Amniotic stem cell (primary cell): ENCODE results near the gene LRRC3C.

Source experiments
- DNase-seq: peaks from one replicate; lab custom pipeline; 2025; lab: John Stamatoyannopoulos, UW

Gene LRRC3C

GRCh38 chr17:39975801-39976200, 48.3 kb downstream of the LRRC3C start:
- DNase-seq, result no peak

- DNase-seq, result peak; percentile 74
These were observed 51.6 kb downstream of the LRRC3C start for GRCh38 chr17:39979016-39979670.

GRCh38 chr17:39979893-39980350, 52.4 kb downstream of the LRRC3C start:
- DNase-seq, result no peak

- DNase-seq, result peak; percentile 99
These were observed 53.0 kb downstream of the LRRC3C start, which contains the start of gene PSMD3 for GRCh38 chr17:39980351-39981206. Gene PSMD3 (plus strand): TSS chr17:39980807. CDS start chr17:39980971, 164 bp downstream.

- DNase-seq, result no peak
These were observed 53.7 kb downstream of the LRRC3C start for GRCh38 chr17:39981207-39981741.

- no peak for DNase-seq
These were observed 54.3 kb downstream of the LRRC3C start for GRCh38 chr17:39981766-39982375.

- no peak for DNase-seq
These were observed 60.8 kb downstream of the LRRC3C start for GRCh38 chr17:39988206-39988810.

GRCh38 chr17:39994448-39994847, 66.9 kb downstream of the LRRC3C start:
- no peak for DNase-seq
